ENCODE measurements around the gene MEAF6. TPM values are rescaled to one million over a fixed set of nuclear protein-coding genes. Genes with fewer than 3 reads are reported as not detected.

The MEAF6 gene
- total and polyA plus RNA-seq, 2 experiments from 2014 or later = 60.1 to 64.5 TPM

- peaks cover 23% of the 10 kb centered on the region for H3K36me3 ChIP-seq (ENCODE audit: insufficient read depth)
- H3K4me1 Mint-ChIP-seq = peaks cover 5% of the 10 kb centered on the region
- H3K4me3 Mint-ChIP-seq = no peak overlapping the region
These were observed 48.4 kb upstream of the MEAF6 start for GRCh38 chr1:37562984-37563383.

More at GRCh38 chr1:37562984-37563383, 48.4 kb upstream of the MEAF6 start:
- Histone ChIP-seq H3K27ac (ENCODE audit: low read depth) (no peak overlapping the region), H3K4me3 (no peak overlapping the region), H3K4me2 (no peak overlapping the region), H3K9me2 (ENCODE audit: insufficient read depth) (no peaks in the 10 kb centered on the region), H4K20me1 (replicated peaks; ENCODE audit: insufficient read depth) (peaks cover 4% of the 10 kb centered on the region; the same call in 1 of the 2 replicates), H3K79me2 (replicated peaks; ENCODE audit: insufficient read depth) (no peaks in the 10 kb centered on the region), H3K27me3 (ENCODE audit: insufficient read depth) (no peaks in the 10 kb centered on the region), H2AFZ (no peak overlapping the region), H3K4me1 (ENCODE audit: insufficient read depth) (no peaks in the 10 kb centered on the region), H3F3A (replicated peaks; ENCODE audit: low read depth) (peaks cover 5% of the 10 kb centered on the region; the same call in 1 of the 2 replicates)
- ATAC-seq (no peak), DNase-seq (ENCODE audit: low spot score) (no peak)
- Mint-ChIP-seq H3K27me3 (ENCODE audit: insufficient read depth, low read depth, poor library complexity) (peaks cover 4% of the 10 kb centered on the region), H3K36me3 (ENCODE audit: low read depth) (peaks cover 30% of the 10 kb centered on the region), H3K9me3 (no peaks in the 10 kb centered on the region; the same call in 2 of the 3 replicates), H3K27ac (no peak overlapping the region)
- TF ChIP-seq ZNF462 (CRISPR knock-in tag; IDR thresholded peaks at IDR 0.05) (no peak), CREB1 (CRISPR knock-in tag; IDR thresholded peaks at IDR 0.05; ENCODE audit: low read depth) (no peak), CTCF (conservative IDR thresholded peaks at IDR 0.05; ENCODE audit: low read depth in 2 of 2) (no peak), NANOG (IDR thresholded peaks at IDR 0.05; ENCODE audit: borderline replicate concordance) (no peak), EZH2phosphoT487 (IDR thresholded peaks at IDR 0.05; ENCODE audit: unreplicated experiment) (no peak), ZNF114 (CRISPR knock-in tag; IDR thresholded peaks at IDR 0.05) (no peak), EZH2 (IDR thresholded peaks at IDR 0.05; ENCODE audit: low read depth, unreplicated experiment) (no peak), POLR2AphosphoS5 (IDR thresholded peaks at IDR 0.05; ENCODE audit: low read depth) (no peak), ZNF331 (CRISPR knock-in tag; IDR thresholded peaks at IDR 0.05; ENCODE audit: low read depth) (no peak), ETS1 (IDR thresholded peaks at IDR 0.05) (no peak), STAT1 (IDR thresholded peaks at IDR 0.05; ENCODE audit: unreplicated experiment) (no peak), JUNB (IDR thresholded peaks at IDR 0.05; ENCODE audit: unreplicated experiment) (no peak), REST (IDR thresholded peaks at IDR 0.05; ENCODE audit: unreplicated experiment) (no peak)
